T-helper 17 cell (primary cell): ENCODE measurements around the gene GOLGA1. TPM values are rescaled to one million over a fixed set of nuclear protein-coding genes. Genes with fewer than 3 reads are reported as not detected.

ENCODE experiments used
- total RNA-seq, 4 donors: library from RNA in 2 of 4; stranded (reverse) in 2 of 4; gene quantifications; one replicate each; pipeline ENCODE4 v1.2.3 and lab custom pipeline; 2022 to 2026

GOLGA1 gene
- total RNA-seq, 2 donors from 2014 or later = 21.1 to 28.6 TPM

Other genes starting within 250 kb of the GOLGA1 start
- gene NR6A1, start 169.8 kb downstream of the GOLGA1 start, total RNA-seq = under 1 TPM; 0.08 to 0.22 TPM
- not detected for gene OLFML2A, start 163.9 kb downstream of the GOLGA1 start, total RNA-seq
- gene WDR38, start 87.6 kb downstream of the GOLGA1 start, total RNA-seq = not detected
- gene RPL35, start 79.1 kb downstream of the GOLGA1 start, total RNA-seq = 1,000 to 10,000 TPM; 1,657 to 1,708 TPM
- 10 to 100 TPM; 37.5 to 44.7 TPM for gene ARPC5L, start 79.0 kb downstream of the GOLGA1 start, total RNA-seq
- 10 to 100 TPM in 1 of 2 donors, 1 to 10 TPM in 1; 7.2 to 10.5 TPM for gene SCAI, start 202.4 kb upstream of the GOLGA1 start, total RNA-seq
- 10 to 100 TPM; 34.3 to 34.6 TPM for gene PPP6C, start 248.7 kb upstream of the GOLGA1 start, total RNA-seq